Keratinocyte (primary cell): Measurements from ENCODE around the gene LCK. TPM values are rescaled to one million over a fixed set of nuclear protein-coding genes. Genes with fewer than 3 reads are reported as not detected.

Source experiments
- DNase-seq: peaks from one replicate; pipeline ENCODE4 v3.0.0-alpha.2; 2011; ENCODE audit warnings: low read depth, missing footprints, low spot score
- FAIRE-seq: peaks from 2 replicates; lab custom pipeline; 2011; peaks lifted over from hg19 to GRCh38; lab: Jason Lieb, UNC
- H2AFZ ChIP-seq: 2 replicates; pipeline ENCODE4 v1.6.0; 2012; ENCODE audit warnings: low read length, control low read depth, inconsistent platforms; ENCODE audit not compliant: control insufficient read depth
- H3K27ac ChIP-seq: 2 replicates; pipeline ENCODE4 v1.5.1; 2011; ENCODE audit warnings: low read length; ENCODE audit not compliant: control insufficient read depth, insufficient read depth
- H3K27me3 ChIP-seq: 3 replicates; pipeline ENCODE4 v1.6.0; 2011; ENCODE audit warnings: low read length; ENCODE audit not compliant: control insufficient read depth, insufficient read depth; ENCODE audit errors: extremely low read depth
- H3K36me3 ChIP-seq, 2 experiments: 2 replicates in 1 of 2; 3 replicates in 1 of 2; pipeline ENCODE4 v1.5.1; 2011; ENCODE audit warnings: low read length in 2 of 2, mild to moderate bottlenecking in 1 of 2; ENCODE audit not compliant: control insufficient read depth in 2 of 2, insufficient read depth in 2 of 2; ENCODE audit errors: extremely low read depth in 1 of 2
- H3K4me1 ChIP-seq: 3 replicates; pipeline ENCODE4 v1.5.1; 2011; ENCODE audit warnings: low read length; ENCODE audit not compliant: control insufficient read depth, insufficient read depth; ENCODE audit errors: extremely low read depth
- H3K4me2 ChIP-seq: 3 replicates; pipeline ENCODE4 v1.6.0; 2011; ENCODE audit warnings: low read depth, low read length; ENCODE audit not compliant: control insufficient read depth, insufficient read depth; ENCODE audit errors: extremely low read depth
- H3K4me3 ChIP-seq, 3 experiments: fragments of 200-600 bp in 1 of 3; sonication (generic) in 1 of 3; 2 replicates in 2 of 3; 3 replicates in 1 of 3; pipeline ENCODE4 v1.5.1; 2011 to 2016; ENCODE audit warnings: low read length in 3 of 3, mild to moderate bottlenecking in 3 of 3, control low read depth in 2 of 3, inconsistent platforms in 1 of 3, low read depth in 1 of 3, mixed read lengths in 1 of 3, mixed run types in 1 of 3, moderate library complexity in 1 of 3; ENCODE audit not compliant: control insufficient read depth in 2 of 3, insufficient read depth in 2 of 3; ENCODE audit errors: extremely low read depth in 1 of 3
- H3K79me2 ChIP-seq: 2 replicates; pipeline ENCODE4 v1.6.0; 2012; ENCODE audit warnings: low read length; ENCODE audit not compliant: control insufficient read depth, insufficient read depth
- H3K9ac ChIP-seq: 3 replicates; pipeline ENCODE4 v1.6.0; 2011; ENCODE audit warnings: low read length; ENCODE audit not compliant: control insufficient read depth, insufficient read depth; ENCODE audit errors: extremely low read depth
- H3K9me1 ChIP-seq: 3 replicates; pipeline ENCODE4 v1.6.0; 2011; ENCODE audit warnings: low read length; ENCODE audit not compliant: control insufficient read depth, insufficient read depth; ENCODE audit errors: extremely low read depth
- H3K9me3 ChIP-seq: 2 replicates; pipeline ENCODE4 v1.5.1; 2012; ENCODE audit warnings: low read depth, low read length; ENCODE audit not compliant: control insufficient read depth
- H4K20me1 ChIP-seq: 3 replicates; pipeline ENCODE4 v1.6.0; 2011; ENCODE audit warnings: low read length; ENCODE audit not compliant: control insufficient read depth, insufficient read depth; ENCODE audit errors: extremely low read depth
- EZH2 ChIP-seq: IDR thresholded peaks from one replicate; pipeline ENCODE4 v1.6.1; 2012; ENCODE audit warnings: inconsistent platforms, mild to moderate bottlenecking, low read length, moderate library complexity
- dilution Hi-C: fragments of 300-500 bp; cut with MboI; formaldehyde crosslinking; loops from one replicate; pipeline ENCODE4 v1.7.0; 2020; ENCODE audit warnings: low sequenced_read_pairs; ENCODE audit not compliant: extremely low pct_ligation_motif_present
- polyA plus RNA-seq, 5 experiments: library from polyadenylated mRNA; depleted of rRNA in 3 of 5; stranded (reverse) in 3 of 5; stranded (forward) in 1 of 5; unstranded in 1 of 5; fragments of >200 nt; gene quantifications; 1 replicate in 1 of 5; 2 replicates in 3 of 5; 3 replicates in 1 of 5; pipeline versions ENCODE4 v1.2.1 to v1.2.3, GENCODE V29; 2011 to 2012; ENCODE audit warnings: missing spikeins in 2 of 5, low read depth in 1 of 5, low replicate concordance in 1 of 5
- TF ChIP-seq, protein P1 (sequence below), 3 experiments: IDR thresholded peaks in 1 of 3; conservative IDR thresholded peaks in 1 of 3; optimal IDR thresholded peaks in 1 of 3; 2 replicates in 2 of 3; 3 replicates in 1 of 3; pipeline versions ENCODE3 to v1.5.1; 2011; ENCODE audit warnings: low read length in 3 of 3, mild to moderate bottlenecking in 3 of 3, moderate library complexity in 2 of 3, control low read depth in 1 of 3, inconsistent platforms in 1 of 3; ENCODE audit not compliant: insufficient read depth in 2 of 3; ENCODE audit errors: extremely low read depth in 1 of 3

The LCK gene
- polyA plus RNA-seq, 1 donor (not counting 4 experiments of a cell fraction or from before 2014, with no cell fraction given): 0.16 TPM

DNA sequence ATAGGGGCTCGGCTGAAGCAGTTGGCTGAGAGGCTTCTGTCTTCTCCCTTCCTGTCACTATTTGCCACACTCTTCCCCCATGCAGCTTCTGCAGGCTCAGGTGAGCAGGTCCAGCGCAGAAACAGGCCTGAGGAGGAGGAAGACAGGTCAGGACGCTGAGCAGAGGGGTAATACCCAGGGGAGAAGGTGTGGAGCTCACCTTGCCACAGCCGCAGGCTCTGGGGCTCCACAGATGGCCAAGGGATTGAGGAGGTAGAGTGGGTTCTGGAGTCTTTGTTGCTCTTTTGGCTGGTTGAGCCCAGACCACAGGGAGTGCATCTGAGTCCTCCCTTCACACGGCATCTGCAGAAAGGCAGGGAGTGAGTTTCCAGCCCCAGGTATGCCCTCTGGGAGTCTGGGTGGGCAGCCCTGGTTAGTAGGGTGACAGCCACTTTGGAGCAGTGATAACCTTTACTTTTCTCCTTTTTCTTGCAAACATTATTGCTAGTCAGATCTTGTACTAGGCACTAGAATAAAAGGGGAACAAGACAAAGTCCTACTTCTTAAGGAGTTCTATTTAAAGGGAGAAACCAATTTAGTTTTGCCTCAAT is 19.1 kb upstream of the LCK start:
- H3K27me3 ChIP-seq: no peaks in the 10 kb centered on the region

DNA sequence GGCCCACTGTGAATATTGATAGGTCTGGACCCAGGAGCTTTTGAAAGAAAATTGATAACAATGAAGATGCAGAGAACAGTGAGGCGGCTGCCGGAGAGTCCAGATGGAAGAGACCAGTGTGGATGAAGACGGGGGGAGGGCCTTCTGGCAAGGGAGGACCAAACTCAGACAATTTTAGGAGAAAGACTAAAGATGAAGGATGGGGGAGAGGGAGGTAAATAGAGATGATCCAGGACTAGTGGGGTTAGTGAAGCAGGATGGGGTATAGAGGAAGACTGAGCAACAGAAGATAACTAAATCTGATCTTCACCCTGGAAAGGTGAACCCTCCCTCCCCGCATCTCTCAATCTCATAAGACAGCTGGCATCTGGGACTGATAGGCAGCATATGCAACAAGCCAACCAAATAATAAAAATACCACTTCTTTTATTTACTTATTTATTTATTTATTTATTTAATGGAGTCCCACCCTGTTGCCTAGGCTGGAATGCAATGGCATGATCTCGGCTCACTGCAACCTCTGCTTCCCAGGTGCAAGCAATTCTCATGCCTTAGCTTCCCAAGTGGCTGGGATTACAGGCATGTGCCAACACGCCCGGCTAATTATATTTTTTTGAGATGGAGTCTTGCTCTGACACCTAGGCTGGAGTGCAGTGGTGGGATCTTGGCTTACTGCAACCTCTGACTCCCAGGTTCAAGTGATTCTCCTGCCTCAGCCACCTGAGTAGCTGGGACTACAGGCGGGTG is 18.3 kb upstream of the LCK start:
- Histone ChIP-seq H4K20me1 (no peaks in the 10 kb centered on the region), H3K4me1 (peaks cover 21% of the 10 kb centered on the region), H3K9ac (no peak overlapping the region), H3K4me2 (no peak overlapping the region), H3K36me3 (peaks cover 21 to 25% of the 10 kb centered on the region in 2 experiments), H3K9me1 (no peaks in the 10 kb centered on the region), H3K4me3 (no peak overlapping the region), H3K27me3 (no peaks in the 10 kb centered on the region), H3K79me2 (no peaks in the 10 kb centered on the region), H3K27ac (no peak overlapping the region), H3K9me3 (no peaks in the 10 kb centered on the region), H2AFZ (no peak overlapping the region)
- no peak for TF ChIP-seq EZH2
- TF ChIP-seq, protein P1, sequence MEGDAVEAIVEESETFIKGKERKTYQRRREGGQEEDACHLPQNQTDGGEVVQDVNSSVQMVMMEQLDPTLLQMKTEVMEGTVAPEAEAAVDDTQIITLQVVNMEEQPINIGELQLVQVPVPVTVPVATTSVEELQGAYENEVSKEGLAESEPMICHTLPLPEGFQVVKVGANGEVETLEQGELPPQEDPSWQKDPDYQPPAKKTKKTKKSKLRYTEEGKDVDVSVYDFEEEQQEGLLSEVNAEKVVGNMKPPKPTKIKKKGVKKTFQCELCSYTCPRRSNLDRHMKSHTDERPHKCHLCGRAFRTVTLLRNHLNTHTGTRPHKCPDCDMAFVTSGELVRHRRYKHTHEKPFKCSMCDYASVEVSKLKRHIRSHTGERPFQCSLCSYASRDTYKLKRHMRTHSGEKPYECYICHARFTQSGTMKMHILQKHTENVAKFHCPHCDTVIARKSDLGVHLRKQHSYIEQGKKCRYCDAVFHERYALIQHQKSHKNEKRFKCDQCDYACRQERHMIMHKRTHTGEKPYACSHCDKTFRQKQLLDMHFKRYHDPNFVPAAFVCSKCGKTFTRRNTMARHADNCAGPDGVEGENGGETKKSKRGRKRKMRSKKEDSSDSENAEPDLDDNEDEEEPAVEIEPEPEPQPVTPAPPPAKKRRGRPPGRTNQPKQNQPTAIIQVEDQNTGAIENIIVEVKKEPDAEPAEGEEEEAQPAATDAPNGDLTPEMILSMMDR (optimal IDR thresholded peaks at IDR 0.05 in 1 of 3, IDR thresholded peaks at IDR 0.05 in 1 of 3, conservative IDR thresholded peaks at IDR 0.05 in 1 of 3; ENCODE audit: extremely low read depth in 1 of 3, insufficient read depth in 2 of 3, low read length in 3 of 3): no peak
- dilution Hi-C loops: no loop called here
- DNase-seq (no peak), FAIRE-seq (no peak)

More for the DNA sequence above, 19.1 kb upstream of the LCK start:
- no peak for FAIRE-seq
- dilution Hi-C loops: no loop called here
- H3K27ac ChIP-seq: no peak overlapping the region
- no peaks in the 10 kb centered on the region for H3K9me3 ChIP-seq
- TF ChIP-seq, protein P1 (optimal IDR thresholded peaks at IDR 0.05 in 1 of 3, IDR thresholded peaks at IDR 0.05 in 1 of 3, conservative IDR thresholded peaks at IDR 0.05 in 1 of 3; ENCODE audit: extremely low read depth in 1 of 3, insufficient read depth in 2 of 3, low read length in 3 of 3): no peak
- TF ChIP-seq EZH2: no peak
- H3K36me3 ChIP-seq: peaks cover 26 to 28% of the 10 kb centered on the region in 2 experiments
- H2AFZ ChIP-seq: no peak overlapping the region
- H3K9ac ChIP-seq: no peak overlapping the region
- H3K79me2 ChIP-seq: no peaks in the 10 kb centered on the region
- no peak overlapping the region for H3K4me2 ChIP-seq
- H4K20me1 ChIP-seq: no peaks in the 10 kb centered on the region
- H3K4me1 ChIP-seq: peaks cover 20% of the 10 kb centered on the region
- no peaks in the 10 kb centered on the region for H3K9me1 ChIP-seq
- DNase-seq: no peak
- H3K4me3 ChIP-seq: no peak overlapping the region
